Endothelial cell of umbilical vein (primary cell): ENCODE results near the gene VPS37C. TPM values are rescaled to one million over a fixed set of nuclear protein-coding genes. Genes with fewer than 3 reads are reported as not detected.

Experiments used
- BruUV-seq: library from RNA; stranded (reverse); fragments of 400-500 nt; replicated peaks from 2 replicates; lab custom pipeline; 2021; lab: Mats Ljungman, UMichigan
- CTCF ChIA-PET: fragments of 300-600, 350-600 bp; sonication (Branson Sonifier 250); formaldehyde crosslinking; loops from one replicate; lab custom pipeline; 2021; ENCODE audit warnings: antibody characterized with exemption, inconsistent platforms; lab: Charles Lee
- POLR2A ChIA-PET: fragments of 300-600, 350-600 bp; sonication (Branson Sonifier 250); formaldehyde crosslinking; loops from one replicate; lab custom pipeline; 2021; ENCODE audit warnings: antibody characterized with exemption, inconsistent platforms; lab: Charles Lee
- DNase-seq: peaks from one replicate; pipeline ENCODE4 v3.0.0-alpha.2; 2011; ENCODE audit warnings: low read depth, low spot score
- FAIRE-seq: peaks from 2 replicates; lab custom pipeline; 2011; peaks lifted over from hg19 to GRCh38; lab: Jason Lieb, UNC
- H2AFZ ChIP-seq: 2 replicates; pipeline ENCODE4 v1.6.0; 2012; ENCODE audit warnings: low read depth, low read length, control low read depth, inconsistent platforms
- H3K27ac ChIP-seq: 2 replicates; pipeline ENCODE4 v1.5.1; 2011; ENCODE audit warnings: low read depth, mild to moderate bottlenecking, control low read depth, low read length, moderate library complexity; ENCODE audit not compliant: insufficient read depth
- H3K27me3 ChIP-seq, 2 experiments: 2 replicates each; pipeline versions ENCODE4 v1.6.0 to v1.6.1; 2011; ENCODE audit warnings: low read length in 2 of 2, mixed read lengths in 1 of 2; ENCODE audit not compliant: control insufficient read depth in 2 of 2, insufficient read depth in 2 of 2
- H3K36me3 ChIP-seq, 2 experiments: 2 replicates in 1 of 2; 3 replicates in 1 of 2; pipeline ENCODE4 v1.5.1; 2011; ENCODE audit warnings: low read length in 2 of 2, mild to moderate bottlenecking in 1 of 2, moderate library complexity in 1 of 2; ENCODE audit not compliant: control insufficient read depth in 2 of 2, insufficient read depth in 2 of 2; ENCODE audit errors: extremely low read depth in 1 of 2
- H3K4me1 ChIP-seq: 3 replicates; pipeline ENCODE4 v1.5.1; 2011; ENCODE audit warnings: mild to moderate bottlenecking, low read length; ENCODE audit not compliant: control insufficient read depth, insufficient read depth; ENCODE audit errors: extremely low read depth
- H3K4me2 ChIP-seq: 2 replicates; pipeline ENCODE4 v1.6.1; 2011; ENCODE audit warnings: low read length, control low read depth, mixed read lengths; ENCODE audit not compliant: insufficient read depth
- H3K4me3 ChIP-seq, 3 experiments: fragments of 200-600 bp in 1 of 3; sonication (generic), shearing (Covaris generic) in 1 of 3; replicated peaks in 1 of 3; 2 replicates each; pipeline ENCODE4 v1.5.1; 2011 to 2016; ENCODE audit warnings: control low read depth in 3 of 3, low read length in 3 of 3, mild to moderate bottlenecking in 2 of 3, inconsistent platforms in 1 of 3, low read depth in 1 of 3, moderate library complexity in 1 of 3; ENCODE audit not compliant: insufficient read depth in 1 of 3
- H3K79me2 ChIP-seq: 2 replicates; pipeline ENCODE4 v1.6.0; 2012; ENCODE audit warnings: low read length, inconsistent platforms; ENCODE audit not compliant: control insufficient read depth, insufficient read depth
- H3K9ac ChIP-seq: replicated peaks from 2 replicates; pipeline ENCODE3; 2011; ENCODE audit warnings: low read length, control low read depth; ENCODE audit not compliant: insufficient read depth; ENCODE audit errors: extremely low read depth
- H3K9me1 ChIP-seq: replicated peaks from 3 replicates; pipeline ENCODE4 v1.6.0; 2011; ENCODE audit warnings: mild to moderate bottlenecking, low read length; ENCODE audit not compliant: control insufficient read depth, insufficient read depth; ENCODE audit errors: extremely low read depth
- H3K9me3 ChIP-seq: replicated peaks from 2 replicates; pipeline ENCODE4 v1.5.1; 2012; ENCODE audit warnings: low read length, inconsistent platforms; ENCODE audit not compliant: control insufficient read depth, insufficient read depth
- H4K20me1 ChIP-seq: replicated peaks from 2 replicates; pipeline ENCODE3; 2011; ENCODE audit warnings: mild to moderate bottlenecking, low read length; ENCODE audit not compliant: control insufficient read depth, insufficient read depth; ENCODE audit errors: extremely low read depth
- EZH2 ChIP-seq: IDR thresholded peaks from 2 replicates; pipeline ENCODE4 v1.6.1; 2012; ENCODE audit warnings: borderline replicate concordance, low read depth, mild to moderate bottlenecking, moderate library complexity, low read length, inconsistent platforms; ENCODE audit not compliant: severe bottlenecking
- GATA2 ChIP-seq: IDR thresholded peaks from 2 replicates; pipeline ENCODE4 v1.7.0; 2011; ENCODE audit warnings: low read depth, mild to moderate bottlenecking, moderate library complexity, mixed read lengths, low read length; ENCODE audit not compliant: insufficient read length, insufficient read depth
- MYC ChIP-seq: IDR thresholded peaks from one replicate; pipeline ENCODE4 v1.6.1; 2011; ENCODE audit warnings: mild to moderate bottlenecking, low read depth, low read length
- dilution Hi-C: fragments of 300-500 bp; cut with MboI; formaldehyde crosslinking; loops from one replicate; pipeline ENCODE4 v1.15.0; 2019; ENCODE audit warnings: low sequenced_read_pairs; ENCODE audit not compliant: extremely low pct_ligation_motif_present
- intact Hi-C: fragments of 100-400 bp; cut with micrococcal nuclease; formaldehyde crosslinking; loops from one replicate; pipeline ENCODE4 v1.10.0; 2022
- polyA plus RNA-seq, 4 experiments: library from polyadenylated mRNA; depleted of rRNA in 3 of 4; stranded (reverse) in 3 of 4; unstranded in 1 of 4; fragments of >200 nt; gene quantifications; 2 replicates each; pipeline versions ENCODE4 v1.2.1 to v1.2.3, GENCODE V29; 2011 to 2012; ENCODE audit warnings: missing spikeins in 1 of 4
- total RNA-seq: library from RNA; stranded (reverse); gene quantifications from 2 replicates; pipeline ENCODE4 v1.2.3, GENCODE V29; 2021
- TF ChIP-seq, protein P1 (sequence below): IDR thresholded peaks from 2 replicates; pipeline ENCODE4 v1.6.1; 2011; ENCODE audit not compliant: insufficient read depth, insufficient read length
- TF ChIP-seq, protein P2 (sequence below), 2 donors: IDR thresholded peaks; 1 replicate in 1 of 2; 2 replicates in 1 of 2; pipeline ENCODE4 v1.5.1; 2011; ENCODE audit warnings: low read length in 2 of 2, mild to moderate bottlenecking in 2 of 2, moderate library complexity in 2 of 2, control low read depth in 1 of 2, inconsistent platforms in 1 of 2, low read depth in 1 of 2; ENCODE audit not compliant: insufficient read depth in 1 of 2; ENCODE audit errors: extremely low read depth in 1 of 2

Gene VPS37C
- total and polyA plus RNA-seq, 2 donors (not counting 3 experiments of a cell fraction or from before 2014, with no cell fraction given) = 17.7 to 23.4 TPM

DNA sequence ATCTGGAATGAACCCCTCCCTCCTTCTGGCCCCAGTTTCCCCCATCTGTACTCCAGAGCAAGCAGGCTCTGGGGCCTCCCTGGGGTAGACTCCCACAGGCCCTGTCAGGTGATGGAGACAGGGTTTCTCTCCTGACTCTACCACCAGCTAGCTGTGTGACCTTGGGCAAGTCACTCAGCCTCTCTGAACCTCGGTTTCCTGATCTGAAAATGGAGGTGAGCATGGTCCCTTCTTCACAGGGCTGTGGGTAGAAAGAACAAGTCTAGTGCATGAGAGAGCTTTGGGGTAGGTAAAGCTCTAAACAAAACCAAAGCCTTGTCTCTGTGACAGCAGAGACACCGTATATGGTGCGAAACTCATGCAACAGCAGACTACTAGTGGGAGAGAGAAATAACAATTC lies 53.3 kb downstream of the VPS37C start:
- FAIRE-seq (no peak), DNase-seq (no peak)
- Histone ChIP-seq H3K9me1 (no peaks in the 10 kb centered on the region), H3K27me3 (no peaks in the 10 kb centered on the region), H2AFZ (no peak overlapping the region), H3K27ac (no peak overlapping the region), H3K4me1 (no peaks in the 10 kb centered on the region), H3K79me2 (no peaks in the 10 kb centered on the region), H3K9ac (no peak overlapping the region), H3K4me3 (no peak overlapping the region), H4K20me1 (no peaks in the 10 kb centered on the region), H3K9me3 (no peaks in the 10 kb centered on the region), H3K36me3 (no peaks in the 10 kb centered on the region), H3K4me2 (no peak overlapping the region)
- dilution Hi-C loops = no loop called here
- no TSS peak for BruUV-seq
- TF ChIP-seq, protein P1, sequence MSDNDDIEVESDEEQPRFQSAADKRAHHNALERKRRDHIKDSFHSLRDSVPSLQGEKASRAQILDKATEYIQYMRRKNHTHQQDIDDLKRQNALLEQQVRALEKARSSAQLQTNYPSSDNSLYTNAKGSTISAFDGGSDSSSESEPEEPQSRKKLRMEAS = no peak
- no peak for TF ChIP-seq GATA2
- TF ChIP-seq, protein P2, sequence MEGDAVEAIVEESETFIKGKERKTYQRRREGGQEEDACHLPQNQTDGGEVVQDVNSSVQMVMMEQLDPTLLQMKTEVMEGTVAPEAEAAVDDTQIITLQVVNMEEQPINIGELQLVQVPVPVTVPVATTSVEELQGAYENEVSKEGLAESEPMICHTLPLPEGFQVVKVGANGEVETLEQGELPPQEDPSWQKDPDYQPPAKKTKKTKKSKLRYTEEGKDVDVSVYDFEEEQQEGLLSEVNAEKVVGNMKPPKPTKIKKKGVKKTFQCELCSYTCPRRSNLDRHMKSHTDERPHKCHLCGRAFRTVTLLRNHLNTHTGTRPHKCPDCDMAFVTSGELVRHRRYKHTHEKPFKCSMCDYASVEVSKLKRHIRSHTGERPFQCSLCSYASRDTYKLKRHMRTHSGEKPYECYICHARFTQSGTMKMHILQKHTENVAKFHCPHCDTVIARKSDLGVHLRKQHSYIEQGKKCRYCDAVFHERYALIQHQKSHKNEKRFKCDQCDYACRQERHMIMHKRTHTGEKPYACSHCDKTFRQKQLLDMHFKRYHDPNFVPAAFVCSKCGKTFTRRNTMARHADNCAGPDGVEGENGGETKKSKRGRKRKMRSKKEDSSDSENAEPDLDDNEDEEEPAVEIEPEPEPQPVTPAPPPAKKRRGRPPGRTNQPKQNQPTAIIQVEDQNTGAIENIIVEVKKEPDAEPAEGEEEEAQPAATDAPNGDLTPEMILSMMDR (IDR thresholded peaks at IDR 0.05; ENCODE audit: extremely low read depth in 1 of 2, insufficient read depth in 1 of 2, low read depth in 1 of 2, low read length in 2 of 2) = no peak
- no peak for TF ChIP-seq MYC
- TF ChIP-seq EZH2 = no peak
- ChIA-PET POLR2A (no interaction called here), CTCF (interaction anchor here (0.9 kb wide), 1 partner anchor 138 kb away, joined by 3 read pairs; no protein-coding TSS in a partner anchor)
- intact Hi-C loops = no loop called here
